Osteoblast (primary cell): ENCODE data around the gene FGF3. TPM values are rescaled to one million over a fixed set of nuclear protein-coding genes. Genes with fewer than 3 reads are reported as not detected.
"Not testable (repeated sequence)": the region's sequence is repeated elsewhere in the genome, so short reads cannot be mapped to it uniquely, and the experiment has no call there.

ENCODE experiments used
- DNase-seq: peaks from one replicate; pipeline ENCODE4 v3.0.0; 2011; ENCODE audit warnings: low spot score, mixed read lengths; ENCODE audit not compliant: insufficient read length; ENCODE audit errors: missing footprints
- H2AFZ ChIP-seq: 2 replicates; pipeline ENCODE4 v1.6.0; 2011; ENCODE audit warnings: mild to moderate bottlenecking, low read length
- H3K27ac ChIP-seq: 2 replicates; pipeline ENCODE4 v1.5.1; 2011; ENCODE audit warnings: mild to moderate bottlenecking, low read depth, low read length, moderate library complexity
- H3K27me3 ChIP-seq: 2 replicates; pipeline ENCODE4 v1.6.0; 2012; ENCODE audit warnings: mild to moderate bottlenecking, control low read depth, inconsistent platforms, low read length, moderate library complexity; ENCODE audit not compliant: insufficient read depth
- H3K36me3 ChIP-seq: 2 replicates; pipeline ENCODE4 v1.5.1; 2011; ENCODE audit warnings: mild to moderate bottlenecking, low read length, control low read depth, moderate library complexity; ENCODE audit not compliant: insufficient read depth
- H3K4me1 ChIP-seq: 2 replicates; pipeline ENCODE4 v1.5.1; 2011; ENCODE audit warnings: mild to moderate bottlenecking, low read length, control low read depth, moderate library complexity; ENCODE audit not compliant: insufficient read depth
- H3K4me2 ChIP-seq: 2 replicates; pipeline ENCODE4 v1.6.0; 2011; ENCODE audit warnings: mild to moderate bottlenecking, low read length; ENCODE audit not compliant: insufficient read depth
- H3K4me3 ChIP-seq: fragments of 200-600 bp; sonication (generic); 3 replicates; pipeline ENCODE4 v1.5.1; 2012; ENCODE audit warnings: mild to moderate bottlenecking, low read length, inconsistent platforms; ENCODE audit not compliant: insufficient read depth
- H3K79me2 ChIP-seq: 2 replicates; pipeline ENCODE4 v1.6.0; 2012; ENCODE audit warnings: mild to moderate bottlenecking, low read length, control low read depth, inconsistent platforms; ENCODE audit not compliant: insufficient read depth
- H3K9me3 ChIP-seq: 2 replicates; pipeline ENCODE4 v1.5.1; 2011; ENCODE audit warnings: low read depth, low read length, control low read depth
- H4K20me1 ChIP-seq: 2 replicates; pipeline ENCODE4 v1.6.0; 2012; ENCODE audit warnings: mild to moderate bottlenecking, low read length, control low read depth; ENCODE audit not compliant: insufficient read depth
- CTCF ChIP-seq: IDR thresholded peaks from 2 replicates; pipeline ENCODE4 v1.5.1; 2011; ENCODE audit warnings: mild to moderate bottlenecking, low read depth, low read length, moderate library complexity; ENCODE audit errors: extremely low read depth
- total RNA-seq: library from RNA; depleted of rRNA; stranded (reverse); fragments of >200 nt; gene quantifications from 2 replicates; pipeline ENCODE4 v1.2.3, GENCODE V29; 2012

Gene FGF3
- total RNA-seq, 1 donor, result not detected

DNA sequence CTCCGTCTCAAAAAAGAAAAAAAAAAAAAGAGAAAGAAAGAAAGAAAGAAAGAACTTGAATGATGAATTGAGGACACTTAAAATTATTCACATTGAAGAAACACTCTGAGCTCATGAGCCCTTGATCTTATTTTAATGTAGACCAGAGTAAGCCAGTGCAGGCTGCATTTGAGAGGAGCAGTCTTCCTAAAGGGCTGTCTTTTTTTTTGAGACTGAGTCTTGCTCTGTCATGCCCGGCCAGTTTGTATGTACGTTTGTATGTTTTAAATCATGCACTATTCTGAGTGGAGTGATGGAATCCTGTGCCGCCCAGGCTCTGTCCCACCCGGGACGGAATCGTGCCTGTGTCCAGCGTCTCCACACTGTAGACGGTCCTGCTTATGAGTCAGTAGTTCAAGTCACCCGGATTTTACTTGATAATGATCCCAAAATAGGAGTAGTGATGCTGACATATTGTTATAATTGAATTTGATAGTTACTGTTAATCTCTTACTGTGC lies 53.7 kb downstream of the FGF3 start:
- no peak overlapping the region for H3K27ac ChIP-seq
- peaks cover 10% of the 10 kb centered on the region for H3K27me3 ChIP-seq
- TF ChIP-seq CTCF, result no peak
- no peaks in the 10 kb centered on the region for H3K4me1 ChIP-seq
- no peaks in the 10 kb centered on the region for H4K20me1 ChIP-seq
- DNase-seq, result no peak
- no peaks in the 10 kb centered on the region for H3K36me3 ChIP-seq
- no peak overlapping the region for H2AFZ ChIP-seq
- peaks cover 5% of the 10 kb centered on the region for H3K9me3 ChIP-seq
- H3K79me2 ChIP-seq, result no peaks in the 10 kb centered on the region
- no peak overlapping the region for H3K4me3 ChIP-seq
- H3K4me2 ChIP-seq, result no peak overlapping the region

- H3K27me3 ChIP-seq, result not testable (repeated sequence)
Observed at GRCh38 chr11:69764918-69765317, 54.3 kb downstream of the FGF3 start.

GRCh38 chr11:69760319-69760718 lies 58.9 kb downstream of the FGF3 start:
- peaks cover 10% of the 10 kb centered on the region for H3K9me3 ChIP-seq
- no peak for TF ChIP-seq CTCF
- H3K27ac ChIP-seq, result no peak overlapping the region
- no peak overlapping the region for H2AFZ ChIP-seq
- H3K4me2 ChIP-seq, result no peak overlapping the region
- H3K36me3 ChIP-seq, result no peaks in the 10 kb centered on the region
- no peaks in the 10 kb centered on the region for H4K20me1 ChIP-seq
- DNase-seq, result no peak
- H3K27me3 ChIP-seq, result peaks cover 9% of the 10 kb centered on the region
- H3K79me2 ChIP-seq, result no peaks in the 10 kb centered on the region
- no peak overlapping the region for H3K4me3 ChIP-seq
- H3K4me1 ChIP-seq, result no peaks in the 10 kb centered on the region

More at GRCh38 chr11:69764918-69765317, 54.3 kb downstream of the FGF3 start:
- not testable (repeated sequence) for H4K20me1 ChIP-seq, H2AFZ ChIP-seq, DNase-seq, H3K4me1 ChIP-seq, H3K27ac ChIP-seq, H3K36me3 ChIP-seq, H3K4me3 ChIP-seq, H3K4me2 ChIP-seq, H3K79me2 ChIP-seq, H3K9me3 ChIP-seq

Other genes starting within 250 kb of the FGF3 start
- 187 and 237 TPM in 2 replicates for gene CCND1, start 178.3 kb downstream of the FGF3 start, total RNA-seq
- gene LTO1, start 144.1 kb downstream of the FGF3 start, total RNA-seq, result 21.8 and 24.6 TPM in 2 replicates
- not detected in 2 replicates for gene FGF19, start 115.4 kb downstream of the FGF3 start, total RNA-seq
- not detected in 2 replicates for gene FGF4, start 44.1 kb downstream of the FGF3 start, total RNA-seq